Stimulated activated CD4-positive, alpha-beta T cell treated with anti-CD3 and anti-CD28 coated beads, Interleukin-2, amount 100 ng/mL, for 48 hours (primary cell): ENCODE data around the gene PARD6G.

Source experiments
- DNase-seq, 2 donors: peaks; one replicate each; pipeline ENCODE4 v3.0.0-alpha.2; 2020

PARD6G gene

GRCh38 chr18:80210312-80211083, 36.8 kb downstream of the PARD6G start:
- DNase-seq, result no peak

DNA sequence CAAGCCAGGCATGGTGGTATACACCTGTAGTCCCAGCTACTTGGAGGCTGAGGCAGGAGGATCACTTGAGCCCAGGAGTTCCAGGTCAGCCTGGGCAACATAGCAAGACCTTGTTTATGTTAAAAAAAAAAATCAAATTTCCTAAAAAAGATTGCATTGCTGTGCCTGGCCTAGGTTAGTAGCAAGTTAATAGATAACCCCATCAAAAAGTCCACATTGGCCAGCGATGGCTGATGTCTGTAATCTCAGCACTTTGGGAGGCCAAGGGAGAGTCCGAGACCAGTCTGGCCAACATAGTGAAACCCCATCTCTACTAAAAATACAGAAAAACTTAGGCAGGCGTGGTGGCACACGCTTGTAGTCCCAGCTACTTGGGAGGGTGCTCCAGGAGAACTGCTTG, 38.7 kb downstream of the PARD6G start:
- no peak for DNase-seq

DNA sequence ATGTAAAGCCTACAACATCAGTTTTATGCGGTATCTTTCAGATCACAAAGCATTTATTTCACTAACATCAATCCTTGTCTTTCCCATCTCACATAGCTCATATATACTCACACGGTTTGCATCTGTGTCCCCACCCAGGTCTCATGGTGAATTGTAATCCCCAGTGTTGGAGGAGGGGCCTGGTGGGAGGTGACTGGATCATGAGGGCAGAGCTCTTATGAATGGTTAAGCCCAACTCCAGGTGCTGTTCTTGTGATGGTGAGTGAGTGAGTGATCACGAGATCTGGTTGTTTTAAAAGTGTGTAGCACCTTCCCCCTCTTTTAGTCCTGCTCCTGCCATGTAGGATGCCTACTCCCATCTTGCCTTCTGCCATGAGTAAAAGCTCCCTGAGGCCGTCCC, 42.0 kb downstream of the PARD6G start:
- DNase-seq, result no peak

DNA sequence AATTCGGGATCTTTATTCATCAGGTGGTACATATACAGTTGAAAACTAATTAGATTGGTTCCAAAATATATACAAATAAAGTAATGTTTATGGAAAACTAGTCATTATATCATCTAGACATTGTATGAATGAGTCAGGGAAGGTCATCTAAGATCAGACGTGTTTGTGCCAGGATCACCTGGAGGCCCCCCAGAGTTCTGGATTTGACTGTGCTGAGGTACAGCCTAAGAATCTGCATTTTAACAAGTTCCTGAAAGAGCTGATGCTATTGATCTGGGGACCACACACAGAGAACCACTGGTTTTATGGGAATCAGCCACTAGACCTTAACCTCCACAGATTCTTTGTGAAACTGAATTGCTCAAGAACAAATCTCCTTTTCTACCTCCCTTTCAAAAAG, 43.2 kb downstream of the PARD6G start:
- no peak for DNase-seq

DNA sequence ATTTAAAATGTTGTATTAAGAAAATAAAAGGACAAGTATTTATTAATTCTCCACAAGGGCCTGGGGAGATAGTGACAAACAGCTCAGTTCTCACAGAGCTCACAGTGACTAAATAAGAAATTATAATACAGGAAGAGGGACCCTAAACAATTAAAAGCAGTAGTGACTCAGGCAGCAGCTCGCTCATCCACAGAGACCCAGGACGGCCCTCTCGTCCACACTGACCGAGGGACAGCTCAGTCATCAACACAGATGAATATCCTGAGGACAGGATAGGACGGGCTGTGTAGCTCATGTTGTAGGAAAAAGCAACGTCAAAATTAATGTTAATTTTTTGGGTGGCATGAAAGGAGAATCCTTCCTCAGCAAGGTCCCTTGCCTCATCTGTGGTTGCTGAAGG, 44.1 kb downstream of the PARD6G start:
- no peak for DNase-seq

DNA sequence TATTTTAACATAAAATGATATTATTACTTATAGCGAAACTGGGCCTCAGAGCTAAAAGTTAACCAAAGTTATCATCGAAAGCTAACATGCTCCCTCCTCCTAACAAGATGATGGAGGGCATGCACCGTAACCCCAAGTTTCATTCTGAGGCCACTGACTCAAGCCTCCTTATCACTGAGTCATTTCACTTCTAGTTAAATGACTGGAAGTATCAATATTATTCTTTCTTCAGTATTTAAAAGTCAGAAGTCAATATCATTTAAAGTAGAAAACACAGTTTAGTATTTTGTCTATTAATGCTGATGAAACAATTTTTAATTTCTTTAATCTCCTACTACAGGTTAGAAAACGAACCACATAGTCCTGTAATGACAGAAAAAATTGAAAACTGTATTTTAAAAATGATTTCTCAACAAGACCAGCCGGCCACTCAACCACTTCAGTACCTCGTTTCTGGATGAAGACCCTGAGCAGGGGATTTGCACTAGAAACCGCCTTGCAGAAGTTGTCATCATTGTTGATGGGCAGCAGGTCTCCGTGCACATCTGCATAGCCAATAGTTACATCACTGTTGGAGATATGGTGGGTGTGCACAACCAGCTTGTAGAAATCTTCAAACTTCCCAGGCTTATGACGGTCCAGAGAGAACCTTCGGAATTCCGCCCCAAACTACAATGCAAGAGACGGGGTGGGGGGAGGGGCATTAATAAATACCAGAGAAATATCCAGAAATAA, 44.9 kb downstream of the PARD6G start:
- peak; percentile 22 to 42 for DNase-seq

DNA sequence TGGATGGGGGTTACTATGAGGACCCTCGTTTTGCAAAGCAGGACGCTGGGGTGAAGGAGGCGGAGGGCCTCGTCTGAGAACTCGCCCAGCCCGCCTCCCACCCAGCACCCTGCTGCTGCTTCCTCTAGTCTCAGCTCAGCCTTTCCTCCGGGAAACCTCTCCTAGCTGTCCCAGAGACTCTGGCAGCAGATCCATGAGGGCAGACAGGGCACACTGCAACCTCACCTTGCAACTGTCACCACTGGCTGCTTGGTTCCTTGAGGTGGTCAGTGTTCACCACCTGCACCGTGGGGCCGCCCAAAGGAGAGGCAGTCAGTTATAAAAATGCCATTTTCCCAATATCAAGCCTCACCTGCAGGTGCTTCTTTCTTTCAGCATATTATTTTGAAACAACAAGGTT, 45.6 kb downstream of the PARD6G start:
- no peak for DNase-seq

DNA sequence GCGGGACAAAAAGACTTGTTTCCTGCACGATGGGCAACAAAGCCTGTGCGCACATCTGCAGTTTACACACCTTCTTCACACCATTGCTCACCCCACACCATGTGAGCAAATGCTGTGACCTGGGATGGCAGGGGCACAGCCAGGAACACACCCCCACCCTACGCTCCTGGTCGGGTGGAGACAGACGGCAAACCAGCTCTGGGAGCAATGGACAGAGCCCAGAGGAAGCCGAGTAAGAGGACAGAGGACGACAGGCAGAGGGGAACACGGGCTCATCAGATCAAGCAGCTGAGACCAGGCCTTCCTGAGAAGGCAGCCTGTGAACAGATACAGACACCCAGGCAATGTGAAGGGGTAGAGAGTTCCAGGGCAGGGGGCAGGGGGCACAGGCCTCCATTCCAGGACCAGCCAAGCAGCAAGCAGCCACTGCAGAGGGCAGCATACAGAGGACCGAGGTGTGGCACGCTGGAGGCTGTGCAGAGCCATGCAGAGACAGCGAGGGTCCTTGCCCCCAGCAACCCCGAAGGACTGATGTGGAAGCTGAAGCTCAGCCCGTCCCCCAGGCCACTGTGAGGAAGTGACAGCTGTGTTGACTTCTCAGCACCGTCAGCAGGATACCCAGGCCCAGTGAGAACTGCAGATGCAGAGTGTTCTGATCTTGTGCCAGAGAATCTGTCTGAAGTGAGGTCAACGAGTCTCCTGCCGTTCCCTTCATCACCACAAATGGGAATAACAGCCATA, 46.2 kb downstream of the PARD6G start:
- no peak for DNase-seq

DNA sequence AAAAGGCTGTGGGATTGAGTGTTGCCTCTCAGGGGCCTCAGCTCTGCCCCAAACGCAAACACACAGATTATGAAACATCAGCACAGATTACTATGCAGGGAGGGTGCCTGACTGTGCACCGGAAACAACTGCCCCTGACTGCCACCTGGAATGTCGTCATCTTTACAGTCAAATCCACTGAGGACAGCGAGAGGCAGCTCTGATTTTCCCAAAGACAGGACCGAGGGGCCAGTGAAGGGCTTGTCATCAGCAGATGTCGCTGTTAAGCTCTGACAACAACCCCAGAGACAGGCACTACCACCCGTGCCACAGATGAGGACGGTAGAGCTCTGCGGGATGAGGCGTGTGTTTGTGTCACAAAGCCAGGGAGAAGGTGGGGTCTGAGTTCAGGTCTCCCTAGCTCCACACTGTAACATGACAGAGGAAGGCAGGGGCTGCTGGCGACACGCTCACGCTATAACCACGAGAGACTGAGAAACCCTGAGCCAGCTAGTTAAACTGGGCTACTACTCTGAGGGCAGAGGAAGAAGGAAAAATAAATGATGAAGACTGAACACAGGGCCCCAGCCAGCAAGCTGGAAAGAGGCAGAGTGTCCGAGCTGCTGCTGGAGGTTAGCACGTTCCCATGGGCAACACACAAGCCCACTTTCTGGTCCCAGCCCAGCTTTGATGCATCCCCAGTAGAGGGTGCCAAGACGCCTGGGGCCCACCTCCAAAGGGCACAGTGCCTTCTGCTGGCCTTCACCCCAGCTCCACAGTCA, 47.0 kb downstream of the PARD6G start:
- no peak for DNase-seq

DNA sequence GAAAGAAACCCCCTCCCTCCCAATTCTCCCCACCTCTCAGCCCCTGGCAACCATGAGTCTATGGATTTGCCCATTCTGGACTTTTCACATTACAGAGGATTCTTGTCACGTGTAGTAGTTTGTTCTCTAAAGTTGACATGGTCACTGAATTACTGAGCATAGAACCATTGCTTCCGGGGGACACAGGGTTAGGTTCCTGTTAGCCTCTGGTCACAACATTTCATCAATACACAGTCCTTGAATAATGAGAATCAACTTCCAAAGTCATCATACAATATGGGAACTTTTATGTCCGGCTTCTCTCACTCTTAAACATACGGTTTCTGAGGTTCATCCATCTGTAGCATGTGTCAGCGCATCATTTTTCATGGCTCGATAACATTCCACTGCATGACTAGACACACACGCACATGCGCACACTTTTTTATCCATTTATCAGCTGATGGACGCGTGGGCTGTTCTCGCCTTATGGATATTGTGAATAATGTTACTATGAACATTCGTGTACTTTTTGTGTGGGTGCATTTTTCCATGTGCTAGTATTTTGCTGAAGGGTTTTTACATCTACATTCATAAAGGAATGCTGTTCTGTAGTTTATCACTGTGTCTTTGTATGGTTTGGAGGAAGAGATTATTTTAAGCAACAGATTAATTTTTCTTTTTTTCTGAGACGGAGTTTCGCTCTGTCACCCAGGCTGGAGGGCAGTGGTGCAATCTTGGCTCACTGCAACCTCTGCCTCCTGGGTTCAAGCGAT, 48.1 kb downstream of the PARD6G start:
- no peak for DNase-seq

DNA sequence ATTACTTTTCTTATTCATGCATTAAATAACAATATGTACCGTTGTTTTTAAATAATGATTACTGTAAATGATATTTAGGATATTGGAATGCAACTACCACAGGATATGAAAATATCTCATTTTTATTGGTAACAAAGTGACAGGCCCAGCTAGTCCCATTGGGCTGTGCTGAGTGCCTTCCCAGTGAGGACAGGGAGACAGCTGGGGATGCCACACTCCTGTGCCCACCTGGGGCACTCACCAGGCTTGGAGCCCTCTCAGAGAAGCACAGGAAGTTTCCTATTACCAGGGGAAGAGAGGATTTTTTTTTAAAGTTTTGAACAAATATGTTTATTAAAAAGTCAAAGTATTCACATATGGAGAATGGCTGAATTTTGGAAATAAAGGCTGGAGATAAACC, 48.9 kb downstream of the PARD6G start:
- DNase-seq, result no peak

DNA sequence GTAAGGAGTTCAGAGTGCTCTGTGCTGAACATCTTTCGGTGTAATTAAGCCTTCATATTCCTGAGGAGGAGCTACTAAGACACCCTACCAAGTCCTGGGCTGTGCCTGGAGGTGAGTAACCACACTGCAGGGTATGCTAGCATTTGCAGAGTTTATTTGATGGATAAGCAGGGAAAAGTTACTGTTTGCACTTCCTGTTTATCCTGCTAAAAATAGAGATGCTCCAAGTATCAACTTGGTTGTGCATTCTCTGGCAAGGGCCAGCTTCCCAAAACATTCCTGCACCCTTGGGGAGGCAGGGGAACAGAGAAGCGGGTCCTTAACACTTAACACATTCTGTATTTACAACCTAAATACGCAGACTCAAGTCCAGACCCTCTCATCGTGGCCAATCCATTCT, 49.8 kb downstream of the PARD6G start:
- DNase-seq, result no peak

- no peak for DNase-seq
Observed at GRCh38 chr18:80196528-80197320, 50.6 kb downstream of the PARD6G start.

GRCh38 chr18:80194874-80195570, 52.3 kb downstream of the PARD6G start:
- no peak for DNase-seq

DNA sequence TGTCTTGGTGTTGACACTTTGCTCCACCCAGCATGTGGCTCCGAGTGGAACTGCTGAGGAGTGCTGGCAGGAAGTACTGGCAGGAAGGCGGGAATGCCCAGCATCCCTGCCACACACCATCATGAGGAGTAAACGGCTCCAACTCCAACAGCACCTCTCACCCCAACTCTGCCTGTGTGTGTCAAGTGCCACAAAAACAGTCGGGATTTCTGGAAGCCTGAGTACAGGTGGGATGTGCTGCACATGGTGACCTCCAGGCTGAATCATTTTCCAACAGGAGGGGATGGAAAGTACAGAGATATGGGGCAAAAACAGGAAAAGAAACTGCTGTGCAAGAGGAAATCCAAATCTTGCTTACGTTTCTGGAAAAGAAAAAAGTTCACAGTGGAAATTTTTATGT, 53.6 kb downstream of the PARD6G start:
- DNase-seq, result no peak

DNA sequence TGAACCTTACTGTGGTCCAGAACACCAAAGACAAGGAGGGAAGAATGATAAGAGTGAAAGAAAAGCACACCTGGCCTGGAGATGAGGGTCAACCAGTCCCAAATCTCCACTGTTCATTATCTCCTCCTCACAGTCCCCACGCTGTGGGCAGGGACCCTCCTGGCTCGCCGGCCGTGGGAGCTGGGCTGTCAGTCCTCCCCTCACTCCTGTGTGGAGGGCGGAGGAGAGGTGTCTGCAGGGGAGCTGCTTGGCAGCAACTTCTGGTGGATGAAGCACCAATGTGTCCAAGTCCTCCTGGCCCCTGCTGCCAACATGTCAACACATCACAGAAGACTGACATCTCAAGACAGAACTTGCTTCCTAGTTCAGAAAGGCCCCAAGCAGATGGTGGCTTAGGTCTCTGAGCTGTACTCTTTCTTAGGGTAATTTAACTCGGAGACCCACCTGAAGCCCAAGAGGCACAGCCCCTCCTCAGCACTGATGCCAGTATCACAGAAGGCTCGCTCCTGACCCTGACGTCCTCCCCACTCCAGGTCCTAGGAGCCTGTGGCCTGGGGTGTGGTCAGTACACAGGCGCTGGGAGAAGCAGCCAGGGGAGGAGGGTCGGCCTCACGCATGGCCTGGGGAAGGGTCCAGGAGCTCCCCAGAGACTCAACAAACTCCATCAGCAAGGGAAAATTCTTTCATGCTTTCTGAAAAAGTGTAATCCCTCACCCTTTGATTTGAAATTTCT, 54.5 kb downstream of the PARD6G start:
- DNase-seq, result no peak

GRCh38 chr18:80191907-80192652, 55.2 kb downstream of the PARD6G start:
- no peak for DNase-seq

DNA sequence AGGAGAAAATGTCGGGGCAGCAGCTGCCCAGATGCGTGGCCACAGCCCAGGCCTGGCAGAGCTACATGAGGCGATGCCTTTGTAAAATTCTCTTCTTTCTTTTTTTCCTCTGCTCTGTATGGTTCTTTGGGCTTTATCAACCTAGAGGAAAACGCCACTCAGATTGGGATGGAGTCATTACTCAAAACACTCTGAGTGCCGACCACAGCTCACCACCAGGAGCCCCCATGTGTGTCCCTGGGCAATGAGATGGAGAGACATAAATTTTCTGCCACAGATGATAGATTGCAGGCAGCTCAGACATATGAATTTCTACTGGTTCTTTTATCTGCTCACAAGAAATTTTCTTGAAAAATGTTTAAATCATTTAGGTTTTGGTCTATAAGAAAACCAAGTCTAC, 56.0 kb downstream of the PARD6G start:
- DNase-seq, result no peak

DNA sequence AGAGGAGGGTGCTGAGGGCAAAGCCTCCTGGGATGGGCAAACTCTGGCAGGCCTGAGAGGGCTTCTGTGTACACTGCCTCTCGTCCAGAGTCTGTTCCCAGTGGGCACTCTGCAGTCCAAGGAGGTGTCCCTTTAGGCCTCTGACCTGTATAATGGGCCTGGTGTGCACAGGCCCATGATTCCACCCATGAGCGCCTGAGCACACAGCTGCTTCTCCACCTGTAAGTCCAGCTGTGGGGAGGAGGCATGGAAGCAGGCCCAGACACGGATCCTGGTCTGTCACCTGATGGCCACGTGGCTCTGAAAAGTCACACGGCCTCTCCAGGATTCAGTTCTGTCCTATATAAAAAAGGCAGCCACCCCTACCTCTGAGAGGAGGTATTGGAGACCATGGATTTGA, 57.0 kb downstream of the PARD6G start:
- DNase-seq, result no peak

GRCh38 chr18:80189531-80189865, 57.8 kb downstream of the PARD6G start:
- DNase-seq, result no peak
